Keratinocyte (primary cell): ENCODE results near the gene MTHFD2L.

Experiments used
- CTCF ChIP-seq, 3 experiments: IDR thresholded peaks in 1 of 3; conservative IDR thresholded peaks in 1 of 3; optimal IDR thresholded peaks in 1 of 3; 2 replicates in 2 of 3; 3 replicates in 1 of 3; pipeline versions ENCODE3 to v1.5.1; 2011; ENCODE audit warnings: low read length in 3 of 3, mild to moderate bottlenecking in 3 of 3, moderate library complexity in 2 of 3, control low read depth in 1 of 3, inconsistent platforms in 1 of 3; ENCODE audit not compliant: insufficient read depth in 2 of 3; ENCODE audit errors: extremely low read depth in 1 of 3
- EZH2 ChIP-seq: IDR thresholded peaks from one replicate; pipeline ENCODE4 v1.6.1; 2012; ENCODE audit warnings: inconsistent platforms, mild to moderate bottlenecking, low read length, moderate library complexity

- TF ChIP-seq CTCF (optimal IDR thresholded peaks at IDR 0.05 in 1 of 3, IDR thresholded peaks at IDR 0.05 in 1 of 3, conservative IDR thresholded peaks at IDR 0.05 in 1 of 3; ENCODE audit: extremely low read depth in 1 of 3, insufficient read depth in 2 of 3, low read length in 3 of 3) (no peak), EZH2 (no peak)
These were observed 73.1 kb downstream of the MTHFD2L start for GRCh38 chr4:74230902-74231499.
